Jurkat, Clone E6-1 (cell line): ENCODE data around the gene TMX3.

Source experiments
- DNase-seq: peaks from one replicate; pipeline ENCODE4 v3.0.0-alpha.2; 2011; ENCODE audit warnings: low read depth, low spot score
- H3K4me3 ChIP-seq: 2 replicates; pipeline ENCODE4 v1.5.1; 2011; ENCODE audit warnings: mild to moderate bottlenecking, low read length, control low read depth, moderate library complexity

Gene TMX3

DNA sequence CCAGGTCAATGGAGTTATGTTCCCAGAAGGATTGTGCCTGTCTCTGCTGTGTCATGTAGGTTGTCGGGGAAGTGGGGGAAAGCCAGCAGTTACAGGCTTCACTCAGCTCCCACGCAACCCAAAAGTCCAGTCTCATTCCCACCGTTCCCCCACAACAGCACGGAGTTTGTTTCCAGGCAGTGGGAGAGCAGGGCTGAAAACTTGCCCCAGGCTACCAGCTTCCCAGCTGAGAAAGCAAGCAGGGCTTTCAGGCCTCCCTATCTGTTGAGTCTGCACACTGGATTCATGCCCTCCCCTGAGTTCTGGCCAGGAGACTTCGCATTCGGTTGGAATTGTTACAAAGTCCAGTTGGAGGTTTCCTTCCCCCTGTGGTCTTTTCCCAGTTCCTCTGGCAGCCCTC, 76.3 kb downstream of the TMX3 start:
- no peak for DNase-seq
- H3K4me3 ChIP-seq = no peak overlapping the region

DNA sequence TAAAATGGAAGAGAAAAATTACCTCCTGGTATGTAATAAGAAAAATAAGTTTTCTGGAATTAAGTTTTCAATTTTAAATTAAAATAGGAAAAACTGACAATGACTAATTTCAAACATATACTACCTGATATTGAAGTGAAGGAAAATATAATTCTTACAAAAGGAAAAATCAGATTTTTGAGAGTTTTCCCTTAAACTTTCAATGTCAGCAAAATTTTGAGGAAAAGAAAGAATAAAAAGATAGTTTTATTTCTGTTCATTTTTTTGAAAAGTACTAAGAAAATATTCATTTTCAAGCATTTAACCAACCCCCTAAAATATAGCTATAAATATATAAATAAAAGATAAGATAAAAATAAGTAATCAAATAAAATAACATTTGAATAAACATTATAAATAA, 87.1 kb downstream of the TMX3 start:
- H3K4me3 ChIP-seq = no peak overlapping the region
- no peak for DNase-seq
